NCI-H2227 (cell line): ENCODE results near the gene ATXN1.
"Not testable (repeated sequence)": the region's sequence is repeated elsewhere in the genome, so short reads cannot be mapped to it uniquely, and the experiment has no call there.

ENCODE experiments used
- DNase-seq: peaks from one replicate; lab custom pipeline; 2025; ENCODE audit not compliant: unreplicated experiment; lab: John Stamatoyannopoulos, UW

ATXN1 gene

DNA sequence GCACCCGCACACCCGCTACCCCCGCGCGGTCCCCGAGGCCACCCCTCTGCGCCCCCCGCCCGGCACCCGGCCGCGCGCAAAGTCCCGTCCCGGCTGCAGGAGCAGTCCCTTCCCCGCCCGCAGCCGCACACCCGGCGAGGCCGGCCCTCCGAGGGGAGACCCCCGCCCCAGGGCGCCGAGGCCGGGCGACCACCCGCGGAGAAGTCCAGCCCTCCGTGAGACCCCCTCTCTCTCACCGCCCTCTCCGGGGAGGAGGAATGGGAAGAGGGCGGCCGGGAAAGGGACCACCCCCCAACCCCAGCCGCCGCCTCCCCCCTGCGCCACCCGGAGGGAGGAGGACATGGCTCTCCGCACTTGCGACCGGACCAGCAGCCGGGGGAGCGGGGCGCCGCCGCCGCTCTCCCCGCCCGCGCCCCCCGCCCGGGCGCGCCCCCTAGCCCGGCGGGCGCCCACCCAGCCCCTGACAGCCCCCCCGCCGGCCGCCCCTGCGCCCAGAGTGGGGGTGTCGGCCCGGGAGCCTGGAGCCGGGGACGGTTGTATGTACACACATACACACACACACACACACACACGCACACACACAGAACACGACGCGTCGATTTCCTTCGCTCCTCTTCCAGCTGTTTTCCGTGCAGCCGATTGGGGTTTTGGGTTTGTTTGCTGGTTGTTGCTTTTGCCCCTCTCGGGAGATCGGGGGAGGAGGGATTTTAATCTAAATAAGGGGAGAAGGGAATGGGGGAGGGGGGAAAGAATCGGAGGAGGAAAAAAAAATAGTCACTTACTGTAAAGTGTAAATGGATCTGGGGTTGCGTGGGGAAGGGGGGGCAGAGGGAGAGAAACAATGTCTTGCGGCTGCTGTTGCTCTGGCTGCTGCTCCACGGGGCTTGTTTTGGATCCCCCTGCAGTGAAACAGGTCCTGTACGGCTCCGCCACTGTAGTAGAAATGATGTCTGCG, at the start of gene ATXN1:
Gene ATXN1, minus strand, starts transcription at position 945 of the 955 bp plus-strand sequence.
- peak; percentile 11 for DNase-seq

- DNase-seq: no peak
Measured at GRCh38 chr6:16810411-16810810, 49.2 kb upstream of the ATXN1 start.

DNA sequence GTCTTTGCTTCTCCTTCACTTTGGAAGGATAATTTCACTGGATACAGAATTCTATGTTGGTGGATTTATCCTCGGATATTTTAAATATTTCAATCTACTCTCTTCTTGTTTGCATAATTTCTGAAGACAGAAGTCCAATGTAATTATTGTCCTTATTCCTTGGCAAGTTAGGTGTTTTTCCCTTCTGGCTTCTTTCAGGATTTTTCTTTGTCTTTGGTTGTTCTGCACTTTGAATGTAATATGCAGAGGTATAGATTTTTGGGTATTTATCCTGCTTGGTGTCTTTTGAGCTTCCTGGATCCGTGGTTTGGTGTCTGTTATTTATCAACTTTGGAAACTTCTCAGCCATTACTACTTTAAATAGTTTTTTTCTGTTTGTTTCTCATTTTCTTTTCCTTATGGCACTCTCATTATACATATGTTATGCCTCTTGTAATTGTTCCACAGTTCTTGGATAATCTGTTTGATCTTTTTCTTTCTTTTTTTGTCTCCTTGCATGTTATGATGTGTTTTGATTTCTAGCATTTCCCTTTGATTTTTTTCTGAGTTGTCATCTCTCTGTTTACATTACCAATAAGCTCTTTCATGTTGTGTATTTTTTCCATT, 48.6 kb upstream of the ATXN1 start:
- no peak for DNase-seq

DNA sequence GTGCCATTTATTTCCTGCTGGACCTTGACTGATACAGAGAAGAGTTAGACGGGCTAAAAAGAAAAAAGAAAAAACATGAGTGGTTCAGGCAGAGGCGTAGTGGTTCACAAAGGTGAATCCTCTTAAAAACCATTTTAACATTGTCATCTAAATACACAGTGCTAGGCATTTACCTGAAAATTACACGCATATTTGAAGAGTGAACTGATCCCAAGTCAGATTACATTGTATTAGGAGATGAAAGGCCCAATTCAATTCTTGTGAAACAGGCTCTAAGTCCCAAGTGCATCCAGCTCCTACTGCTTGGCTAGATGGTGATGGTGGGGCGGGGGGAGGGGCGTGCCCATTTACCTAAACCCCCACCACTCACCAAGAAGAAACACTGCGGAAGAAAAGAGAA, 46.7 kb upstream of the ATXN1 start:
- DNase-seq: no peak

GRCh38 chr6:16806363-16806762, 45.1 kb upstream of the ATXN1 start:
- no peak for DNase-seq

DNA sequence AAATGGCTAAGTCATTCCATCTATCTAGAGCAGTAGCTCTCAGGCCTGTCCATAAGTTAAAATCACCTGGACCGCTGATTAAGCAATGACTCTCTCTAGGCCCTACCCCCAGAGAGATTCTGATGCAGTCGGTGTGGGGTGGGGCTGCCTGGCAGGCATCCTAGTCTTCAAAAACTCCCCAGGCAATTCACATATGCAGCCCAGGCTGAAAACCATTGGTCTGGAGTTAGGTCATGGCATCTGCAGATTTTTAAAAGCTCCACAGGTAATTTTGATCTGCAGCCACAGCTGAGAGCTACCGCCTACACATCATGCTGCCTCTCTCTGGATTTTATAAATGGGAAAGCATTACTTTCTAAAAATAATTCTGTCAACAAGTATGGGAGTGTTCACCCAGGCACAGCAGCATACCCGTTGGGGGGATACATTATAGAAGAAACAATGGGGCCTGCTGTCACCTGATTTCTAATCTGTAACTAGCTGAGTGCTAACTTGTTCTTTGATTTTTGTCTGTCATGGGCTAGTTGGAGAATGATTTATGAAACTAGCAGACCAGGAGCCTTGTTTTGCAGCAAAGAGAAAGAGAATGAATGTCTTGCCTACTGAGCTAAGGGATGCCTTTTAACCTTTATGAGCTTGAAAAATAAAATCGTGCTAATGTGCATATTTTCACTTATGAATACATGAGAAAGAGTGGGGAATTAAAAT, 44.1 kb upstream of the ATXN1 start:
- DNase-seq: no peak

DNA sequence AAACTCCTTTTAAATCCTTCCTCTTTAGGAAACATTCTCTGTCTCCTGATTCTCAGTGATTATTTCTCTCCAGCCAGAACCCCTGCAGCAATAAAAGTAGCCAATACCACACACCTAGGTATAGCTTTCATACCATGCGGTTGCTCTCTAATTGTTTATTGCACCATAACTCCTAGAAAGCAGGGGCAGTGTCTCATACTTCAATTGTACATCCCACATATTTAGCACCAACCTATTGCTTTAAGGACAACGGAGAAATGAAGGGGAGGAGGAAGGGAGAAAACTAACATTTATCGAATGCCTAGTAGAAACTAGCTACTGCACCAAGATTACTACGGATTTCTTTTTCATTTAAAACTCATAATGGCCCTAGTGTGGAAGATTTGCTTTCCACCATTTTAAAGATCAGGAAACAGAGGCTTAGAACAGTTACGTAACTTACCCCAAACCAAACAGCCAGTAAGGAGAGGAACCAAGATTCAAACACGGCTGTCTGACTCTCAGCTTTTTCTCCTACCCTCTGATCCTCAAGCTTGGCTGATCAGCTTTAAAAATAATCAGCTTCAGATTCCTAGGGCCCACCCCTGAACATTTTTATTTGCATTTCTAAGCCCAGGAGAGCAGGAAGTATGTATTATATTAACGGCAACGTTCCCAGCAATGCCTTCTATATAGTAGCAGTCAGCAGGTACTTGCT, 43.4 kb upstream of the ATXN1 start:
- no peak for DNase-seq

DNA sequence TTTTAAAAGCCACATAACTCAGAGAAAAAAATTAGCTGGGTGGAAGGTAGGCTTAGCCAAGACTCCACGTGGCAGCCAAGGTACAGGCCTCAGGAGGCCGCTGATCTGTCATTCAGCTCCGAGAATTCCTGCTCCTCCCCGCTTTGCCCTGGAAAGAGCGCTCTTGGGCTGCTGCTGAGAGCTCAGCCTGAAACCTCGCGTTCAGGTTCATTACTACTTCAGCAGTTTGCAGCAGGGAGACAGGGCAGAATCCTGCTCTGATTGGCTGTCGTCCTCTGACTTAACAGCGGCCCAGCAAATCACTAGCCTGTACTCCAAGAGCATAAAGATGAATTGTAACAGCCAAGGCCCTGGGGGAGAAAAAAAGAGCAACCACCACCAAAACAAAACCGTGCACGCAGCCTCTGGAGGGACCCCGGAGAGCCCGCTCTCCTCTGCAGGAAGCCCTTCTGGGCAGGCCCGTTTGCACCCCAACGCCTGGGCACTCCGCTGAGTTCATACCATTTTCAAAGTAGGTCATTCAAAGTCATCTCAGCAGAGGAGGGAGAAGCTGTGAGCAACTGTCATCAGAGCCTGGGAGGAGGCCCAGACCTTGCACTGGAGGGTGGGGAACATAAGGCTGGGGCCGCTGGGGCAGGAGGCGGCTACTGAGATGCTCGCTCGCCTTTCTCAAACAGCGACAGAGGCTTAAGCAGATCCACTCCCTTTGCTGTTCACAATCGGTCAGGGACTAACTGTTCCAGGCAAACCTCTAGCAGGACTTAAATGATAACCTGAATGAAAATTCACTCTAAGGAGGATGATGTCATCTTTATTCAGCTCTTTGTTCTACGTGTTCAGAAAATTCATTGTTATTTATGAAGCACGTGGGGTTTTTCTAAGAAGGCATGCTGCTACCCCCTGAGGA, 42.3 kb upstream of the ATXN1 start:
- DNase-seq: no peak

GRCh38 chr6:16802071-16802470, 40.8 kb upstream of the ATXN1 start:
- DNase-seq: no peak

- DNase-seq: no peak
Measured at GRCh38 chr6:16800942-16801341, 39.7 kb upstream of the ATXN1 start.

DNA sequence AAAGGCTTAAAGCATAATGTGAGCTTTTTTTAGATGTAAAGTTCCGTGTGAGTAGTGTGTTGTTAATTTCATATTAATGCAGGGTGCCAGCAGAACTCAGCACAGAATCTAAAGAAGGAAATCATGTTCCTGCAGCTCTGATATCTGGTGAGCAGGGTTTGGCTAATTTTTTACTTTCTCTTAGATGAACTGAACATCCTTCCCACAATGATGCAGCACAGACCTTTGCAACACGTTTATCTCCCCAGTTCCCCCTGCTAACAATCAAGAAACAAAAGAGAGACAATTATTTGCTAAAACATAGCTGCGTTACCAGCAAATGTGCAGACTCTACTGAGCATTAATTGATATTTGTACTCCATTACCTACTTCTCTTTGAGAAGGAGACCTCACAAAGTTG, 39.1 kb upstream of the ATXN1 start:
- no peak for DNase-seq

- no peak for DNase-seq
Measured at GRCh38 chr6:16799279-16800193, 38.3 kb upstream of the ATXN1 start.

DNA sequence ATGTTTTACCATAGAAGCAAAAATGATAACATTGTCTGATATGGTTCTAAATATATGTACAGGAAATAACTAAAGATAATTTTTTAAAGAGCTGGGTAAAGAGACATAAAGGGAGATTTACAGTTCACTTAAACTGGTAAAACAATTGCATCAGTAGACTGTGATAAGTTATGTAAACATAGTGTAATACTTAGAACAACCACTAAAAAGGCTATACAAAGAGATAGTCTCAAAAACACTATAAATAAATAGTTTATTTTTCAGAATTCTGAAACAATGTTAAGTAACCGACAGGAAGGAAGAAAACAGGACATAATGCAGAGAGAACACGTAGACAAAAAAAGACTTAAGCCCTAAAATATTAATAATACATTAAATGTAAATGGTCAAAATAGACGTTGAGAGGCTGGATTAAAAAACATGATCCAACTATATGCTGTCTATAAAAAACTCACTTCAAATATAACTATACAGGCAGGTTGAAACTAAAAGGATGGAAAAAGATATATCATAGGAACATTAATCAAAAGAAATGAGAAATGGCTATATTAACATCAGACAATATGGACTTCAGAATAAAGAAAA, 32.7 kb upstream of the ATXN1 start:
- DNase-seq: no peak

GRCh38 chr6:16789329-16790038, 28.2 kb upstream of the ATXN1 start:
- no peak for DNase-seq

GRCh38 chr6:16787128-16787682, 25.9 kb upstream of the ATXN1 start:
- DNase-seq: no peak

DNA sequence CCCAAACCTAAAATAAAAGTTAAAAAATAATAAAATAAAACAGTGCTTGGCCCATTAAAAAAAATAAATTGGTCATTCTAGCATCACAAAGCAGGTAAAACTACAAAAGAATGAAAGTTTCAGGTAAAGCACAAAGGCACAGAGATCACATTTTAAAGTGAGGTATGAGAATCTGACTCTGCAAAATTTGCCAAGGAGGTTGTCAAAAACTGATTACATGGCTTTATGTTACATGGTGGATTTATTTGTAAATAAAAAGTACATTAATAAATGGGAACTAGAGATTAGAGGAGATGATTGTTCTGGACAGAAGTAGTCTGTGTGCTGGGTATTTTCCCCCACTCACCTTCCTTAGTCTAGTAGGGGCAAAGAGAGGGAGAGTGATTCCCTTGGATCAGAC, 24.2 kb upstream of the ATXN1 start:
- no peak for DNase-seq

- not testable (repeated sequence) for DNase-seq
Measured at GRCh38 chr6:16784957-16785356, 23.7 kb upstream of the ATXN1 start.
